ENCODE results near the gene TTC17. TPM values are rescaled to one million over a fixed set of nuclear protein-coding genes. Genes with fewer than 3 reads are reported as not detected.

Gene TTC17
- total RNA-seq, 1 donor from 2014 or later = 183 TPM

DNA sequence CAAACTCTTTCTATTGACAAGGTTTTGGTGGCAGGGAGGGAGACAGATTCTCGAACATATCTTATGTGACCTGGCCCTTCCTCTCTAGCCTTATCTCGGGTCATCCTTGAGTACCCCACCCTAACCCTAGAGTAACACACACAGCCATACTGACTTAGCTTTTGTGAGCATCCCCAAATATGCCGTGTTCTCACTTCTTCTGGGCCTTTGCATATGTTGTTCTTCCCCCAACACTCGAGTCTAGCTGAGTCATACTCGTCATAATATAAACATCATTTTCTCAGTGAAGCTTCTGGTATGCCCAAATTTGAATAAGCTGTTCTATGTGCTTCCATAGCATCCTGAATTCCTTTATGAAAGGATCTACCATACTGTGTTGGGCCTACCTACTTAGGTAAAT is 8.0 kb downstream of the TTC17 start:
- H3K27me3 Mint-ChIP-seq (ENCODE audit: insufficient read depth, low read depth) = no peaks in the 10 kb centered on the region
- Histone ChIP-seq H3K36me3 (peaks cover 5% of the 10 kb centered on the region), H3K9ac (no peak overlapping the region), H3K27ac (no peak overlapping the region), H4K20me1 (ENCODE audit: low read depth) (peaks cover 89% of the 10 kb centered on the region), H3K4me2 (no peak overlapping the region), H3F3A (ENCODE audit: low read depth) (no peaks in the 10 kb centered on the region), H3K4me1 (no peaks in the 10 kb centered on the region), H3K4me3 (no peak overlapping the region), H3K79me2 (ENCODE audit: low read depth) (peaks cover 99% of the 10 kb centered on the region), H3K27me3 (no peaks in the 10 kb centered on the region), H3K9me3 (ENCODE audit: low read depth) (no peaks in the 10 kb centered on the region), H2AFZ (replicated peaks) (no peak overlapping the region)
- H3K27ac Mint-ChIP-seq = no peak overlapping the region
- no peaks in the 10 kb centered on the region for H3K4me1 Mint-ChIP-seq
- H3K36me3 Mint-ChIP-seq = peaks cover 21% of the 10 kb centered on the region
- no peaks in the 10 kb centered on the region for H3K9me3 Mint-ChIP-seq
- TF ChIP-seq, protein P1, sequence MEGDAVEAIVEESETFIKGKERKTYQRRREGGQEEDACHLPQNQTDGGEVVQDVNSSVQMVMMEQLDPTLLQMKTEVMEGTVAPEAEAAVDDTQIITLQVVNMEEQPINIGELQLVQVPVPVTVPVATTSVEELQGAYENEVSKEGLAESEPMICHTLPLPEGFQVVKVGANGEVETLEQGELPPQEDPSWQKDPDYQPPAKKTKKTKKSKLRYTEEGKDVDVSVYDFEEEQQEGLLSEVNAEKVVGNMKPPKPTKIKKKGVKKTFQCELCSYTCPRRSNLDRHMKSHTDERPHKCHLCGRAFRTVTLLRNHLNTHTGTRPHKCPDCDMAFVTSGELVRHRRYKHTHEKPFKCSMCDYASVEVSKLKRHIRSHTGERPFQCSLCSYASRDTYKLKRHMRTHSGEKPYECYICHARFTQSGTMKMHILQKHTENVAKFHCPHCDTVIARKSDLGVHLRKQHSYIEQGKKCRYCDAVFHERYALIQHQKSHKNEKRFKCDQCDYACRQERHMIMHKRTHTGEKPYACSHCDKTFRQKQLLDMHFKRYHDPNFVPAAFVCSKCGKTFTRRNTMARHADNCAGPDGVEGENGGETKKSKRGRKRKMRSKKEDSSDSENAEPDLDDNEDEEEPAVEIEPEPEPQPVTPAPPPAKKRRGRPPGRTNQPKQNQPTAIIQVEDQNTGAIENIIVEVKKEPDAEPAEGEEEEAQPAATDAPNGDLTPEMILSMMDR (IDR thresholded peaks at IDR 0.05) = no peak
- TF ChIP-seq EZH2 (IDR thresholded peaks at IDR 0.05) (no peak), EZH2phosphoT487 (IDR thresholded peaks at IDR 0.05) (no peak)
- DNase-seq (ENCODE audit: low spot score) = no peak
- H3K4me3 Mint-ChIP-seq = no peak overlapping the region

DNA sequence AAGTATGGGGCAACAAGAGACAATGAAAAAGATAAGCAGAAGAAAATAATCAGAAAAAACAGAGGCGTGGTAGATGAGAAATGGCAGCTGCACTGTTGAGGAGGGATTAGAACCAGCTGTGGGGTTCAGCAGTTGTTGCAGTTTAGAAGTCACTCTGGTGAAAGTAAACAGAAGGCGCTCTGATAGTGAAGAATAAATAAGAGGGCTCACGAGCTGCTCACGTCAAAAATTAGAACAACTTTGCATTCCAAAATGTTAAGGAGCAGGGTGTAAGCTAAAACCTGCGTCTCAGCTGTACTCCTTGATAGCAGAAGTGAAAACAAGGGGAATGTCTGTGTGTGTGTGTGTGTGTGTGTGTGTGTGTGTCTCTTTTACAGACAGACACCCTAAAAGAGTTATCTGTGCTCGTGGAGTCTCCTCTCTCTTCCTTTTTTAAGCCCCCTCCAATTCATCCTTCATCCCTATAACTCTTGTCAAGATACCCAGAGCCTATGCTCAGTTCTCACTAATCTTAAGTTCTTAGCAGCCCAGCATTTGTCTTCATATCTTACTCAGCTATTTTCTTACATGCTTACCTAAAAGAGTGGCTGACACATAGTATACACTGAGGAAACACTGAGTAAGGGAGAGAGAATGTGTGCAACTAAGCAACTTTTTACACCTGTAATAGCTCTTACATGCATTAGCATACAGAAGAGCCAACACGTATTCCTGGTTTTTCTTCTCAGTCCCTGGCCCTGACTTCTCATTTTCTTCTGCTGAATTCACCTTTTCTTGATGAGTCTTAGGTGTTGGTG is 8.9 kb downstream of the TTC17 start:
- Histone ChIP-seq H3K36me3 (peaks cover 5% of the 10 kb centered on the region), H3K27ac (no peak overlapping the region), H4K20me1 (ENCODE audit: low read depth) (peaks cover 86% of the 10 kb centered on the region), H3F3A (ENCODE audit: low read depth) (no peaks in the 10 kb centered on the region), H3K27me3 (no peaks in the 10 kb centered on the region), H3K9me3 (ENCODE audit: low read depth) (no peaks in the 10 kb centered on the region), H3K4me1 (no peaks in the 10 kb centered on the region), H3K9ac (no peak overlapping the region), H2AFZ (replicated peaks) (no peak overlapping the region), H3K79me2 (ENCODE audit: low read depth) (peaks cover 99% of the 10 kb centered on the region), H3K4me3 (no peak overlapping the region), H3K4me2 (no peak overlapping the region)
- no peak for DNase-seq (ENCODE audit: low spot score)
- TF ChIP-seq, protein P1 (IDR thresholded peaks at IDR 0.05) = no peak
- TF ChIP-seq EZH2phosphoT487 (IDR thresholded peaks at IDR 0.05) = no peak
- no peak for TF ChIP-seq EZH2 (IDR thresholded peaks at IDR 0.05)
- H3K9me3 Mint-ChIP-seq = no peaks in the 10 kb centered on the region
- H3K27me3 Mint-ChIP-seq (ENCODE audit: insufficient read depth, low read depth) = no peaks in the 10 kb centered on the region
- no peak overlapping the region for H3K27ac Mint-ChIP-seq
- H3K4me3 Mint-ChIP-seq = no peak overlapping the region
- no peaks in the 10 kb centered on the region for H3K4me1 Mint-ChIP-seq
- H3K36me3 Mint-ChIP-seq = peaks cover 19% of the 10 kb centered on the region

DNA sequence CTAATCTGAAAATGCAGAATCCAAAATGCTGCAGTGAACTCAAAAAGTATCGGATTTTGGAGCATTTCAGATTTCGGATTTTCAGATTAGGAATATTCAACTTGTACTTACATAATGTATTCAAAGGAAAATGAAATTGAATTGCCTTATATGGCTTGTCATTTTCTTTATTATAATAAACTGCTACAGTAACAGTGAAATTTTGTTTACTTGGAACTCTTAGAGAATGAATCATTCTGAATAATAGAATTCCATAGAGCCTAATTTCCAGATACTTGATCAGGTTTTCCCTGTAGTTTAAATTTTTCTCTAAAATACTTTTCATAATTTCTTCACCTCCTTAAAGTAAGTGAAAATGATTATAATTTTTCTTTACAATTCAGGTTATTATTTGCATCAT is 17.3 kb downstream of the TTC17 start:
- Mint-ChIP-seq H3K36me3 (peaks cover 7% of the 10 kb centered on the region), H3K4me1 (peaks cover 5% of the 10 kb centered on the region), H3K4me3 (no peak overlapping the region), H3K27ac (no peak overlapping the region), H3K9me3 (no peaks in the 10 kb centered on the region), H3K27me3 (ENCODE audit: insufficient read depth, low read depth) (no peaks in the 10 kb centered on the region)
- Histone ChIP-seq H2AFZ (replicated peaks) (no peak overlapping the region), H3K9ac (no peak overlapping the region), H3K79me2 (ENCODE audit: low read depth) (peaks cover 88% of the 10 kb centered on the region), H3F3A (ENCODE audit: low read depth) (peaks cover 3% of the 10 kb centered on the region), H3K36me3 (peaks cover 9% of the 10 kb centered on the region), H3K4me2 (no peak overlapping the region), H3K4me1 (no peaks in the 10 kb centered on the region), H3K4me3 (no peak overlapping the region), H3K27ac (no peak overlapping the region), H3K9me3 (ENCODE audit: low read depth) (no peaks in the 10 kb centered on the region), H4K20me1 (ENCODE audit: low read depth) (peaks cover 54% of the 10 kb centered on the region), H3K27me3 (no peaks in the 10 kb centered on the region)
- TF ChIP-seq EZH2 (IDR thresholded peaks at IDR 0.05) = no peak
- TF ChIP-seq, protein P1 (IDR thresholded peaks at IDR 0.05) = no peak
- no peak for TF ChIP-seq EZH2phosphoT487 (IDR thresholded peaks at IDR 0.05)
- DNase-seq (ENCODE audit: low spot score) = no peak
